SU-DHL-6 (cell line): Measurements from ENCODE around the gene CD300H.

Source experiments
- CTCF ChIP-seq: fragments of 200-600 bp; sonication (generic); IDR thresholded peaks from one replicate; pipeline ENCODE4 v1.5.1; 2017; ENCODE audit warnings: antibody characterized with exemption, mild to moderate bottlenecking, low read length, moderate library complexity; ENCODE audit not compliant: insufficient read depth, poor library complexity, severe bottlenecking
- EZH2phosphoT487 ChIP-seq: fragments of 200-600 bp; sonication (generic), shearing (Covaris generic); conservative IDR thresholded peaks from 2 replicates; pipeline ENCODE4 v1.6.1; 2018; ENCODE audit warnings: mild to moderate bottlenecking, antibody characterized with exemption, low read length, moderate library complexity, mixed read lengths

DNA sequence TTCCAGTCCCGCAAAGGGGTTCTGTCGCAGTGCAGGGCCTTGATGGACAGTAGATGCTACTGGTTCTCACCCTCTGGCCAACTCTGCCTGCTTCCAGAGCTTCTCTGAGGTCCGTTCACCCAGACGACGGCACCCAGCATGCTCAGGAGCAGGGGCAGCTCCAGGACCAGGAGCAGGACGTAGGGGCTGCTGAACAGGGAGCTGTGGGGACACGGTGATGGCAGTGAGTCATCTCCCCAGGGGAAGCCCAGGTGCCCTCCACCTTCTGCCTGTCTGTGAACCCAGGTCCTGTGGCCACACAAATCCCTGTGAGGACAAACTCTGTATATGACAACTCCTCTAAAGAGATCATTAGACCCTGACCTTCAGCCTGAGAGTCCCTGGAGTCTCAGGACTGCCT, 18.0 kb downstream of the CD300H start:
- no peak for TF ChIP-seq CTCF
- TF ChIP-seq EZH2phosphoT487, result no peak
